Effector memory CD8-positive, alpha-beta T cell (primary cell): ENCODE results near the gene GID8.
A peak's percentile ranks its signal among the peaks of the same experiment; 100 is the strongest.

Source experiments
- ATAC-seq: fragments of 150-1000 bp; cut with Tn5 transposase; replicated peaks from 2 replicates; pipeline ENCODE4 v1.10.0; 2021; ENCODE audit warnings: mild to moderate bottlenecking, moderate library complexity
- DNase-seq, 3 experiments: peaks; one replicate each; pipeline ENCODE4 v3.0.0; 2021
- H3K27ac Mint-ChIP-seq, 2 donors: one replicate each; pipeline ENCODE4 v1.8.0; 2022; ENCODE audit warnings: mild to moderate bottlenecking in 2 of 2, mixed read lengths in 2 of 2, moderate library complexity in 2 of 2
- H3K27me3 Mint-ChIP-seq, 2 donors: one replicate each; pipeline ENCODE4 v1.8.0; 2022; ENCODE audit warnings: mixed read lengths in 2 of 2
- H3K36me3 Mint-ChIP-seq: one replicate; pipeline ENCODE4 v1.8.0; 2022; ENCODE audit warnings: mild to moderate bottlenecking, moderate library complexity, mixed read lengths; ENCODE audit not compliant: insufficient read depth
- H3K4me1 Mint-ChIP-seq, 2 donors: one replicate each; pipeline ENCODE4 v1.8.0; 2022; ENCODE audit warnings: low read depth in 2 of 2, mixed read lengths in 2 of 2
- H3K4me3 Mint-ChIP-seq, 2 donors: one replicate each; pipeline ENCODE4 v1.8.0; 2022; ENCODE audit warnings: mild to moderate bottlenecking in 2 of 2, mixed read lengths in 2 of 2, moderate library complexity in 2 of 2
- H3K9me3 Mint-ChIP-seq, 2 donors: one replicate each; pipeline ENCODE4 v1.8.0; 2022; ENCODE audit warnings: mixed read lengths in 2 of 2

GID8 gene

DNA sequence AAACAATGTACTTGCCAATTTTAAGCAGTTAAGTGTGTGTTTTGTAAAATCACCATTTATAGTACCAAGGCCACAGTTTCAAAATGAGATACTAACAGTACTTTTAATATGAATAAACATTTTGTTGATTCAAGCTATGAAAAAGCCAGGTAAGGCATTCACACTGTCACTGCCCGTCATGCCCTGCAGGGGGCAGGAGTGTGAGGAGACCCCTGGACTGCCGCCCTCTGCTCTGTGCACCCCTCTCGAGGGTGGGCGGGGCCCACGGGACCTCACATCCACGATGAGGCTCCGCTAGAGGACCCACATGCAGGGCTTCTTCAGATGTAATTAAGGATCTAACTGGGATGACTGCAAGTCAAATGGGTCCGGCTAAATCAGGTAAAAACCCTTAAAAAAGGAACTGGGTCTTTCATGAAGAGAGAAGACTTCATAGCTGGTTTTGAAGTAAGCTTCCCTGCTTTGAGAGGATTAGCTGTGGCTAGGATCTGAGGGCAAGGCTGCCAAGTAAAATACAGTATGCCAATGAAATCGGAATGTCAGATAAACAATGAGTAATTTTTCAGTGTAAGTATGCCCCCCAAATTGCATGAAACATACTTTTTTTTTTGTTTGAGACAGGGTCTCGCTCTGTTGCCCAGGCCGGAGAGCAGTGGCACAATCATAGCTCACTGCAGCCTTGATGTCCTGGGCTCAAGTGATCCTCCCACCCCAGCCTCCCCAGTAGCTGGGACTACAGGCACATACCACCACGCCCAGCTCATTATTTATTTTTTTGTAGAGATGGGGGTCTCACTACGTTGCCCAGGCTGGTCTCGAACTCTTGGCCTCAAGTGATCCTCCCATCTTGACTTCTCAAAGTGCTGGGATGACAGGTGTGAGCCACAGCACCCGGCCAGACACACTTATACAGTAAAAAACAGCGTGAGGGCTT is 30.3 kb upstream of the GID8 start:
- no peak overlapping the region for H3K4me3 Mint-ChIP-seq
- peaks cover 12 to 22% of the 10 kb centered on the region in 2 donors for H3K4me1 Mint-ChIP-seq
- peak; percentile 76 for ATAC-seq
- H3K27me3 Mint-ChIP-seq = no peaks in the 10 kb centered on the region
- H3K9me3 Mint-ChIP-seq = no peaks in the 10 kb centered on the region
- H3K36me3 Mint-ChIP-seq = peaks cover 92% of the 10 kb centered on the region
- peak overlapping the region; percentile 41 to 79 for H3K27ac Mint-ChIP-seq
- DNase-seq = peak in 2 of 3 experiments; percentile 35 to 36

DNA sequence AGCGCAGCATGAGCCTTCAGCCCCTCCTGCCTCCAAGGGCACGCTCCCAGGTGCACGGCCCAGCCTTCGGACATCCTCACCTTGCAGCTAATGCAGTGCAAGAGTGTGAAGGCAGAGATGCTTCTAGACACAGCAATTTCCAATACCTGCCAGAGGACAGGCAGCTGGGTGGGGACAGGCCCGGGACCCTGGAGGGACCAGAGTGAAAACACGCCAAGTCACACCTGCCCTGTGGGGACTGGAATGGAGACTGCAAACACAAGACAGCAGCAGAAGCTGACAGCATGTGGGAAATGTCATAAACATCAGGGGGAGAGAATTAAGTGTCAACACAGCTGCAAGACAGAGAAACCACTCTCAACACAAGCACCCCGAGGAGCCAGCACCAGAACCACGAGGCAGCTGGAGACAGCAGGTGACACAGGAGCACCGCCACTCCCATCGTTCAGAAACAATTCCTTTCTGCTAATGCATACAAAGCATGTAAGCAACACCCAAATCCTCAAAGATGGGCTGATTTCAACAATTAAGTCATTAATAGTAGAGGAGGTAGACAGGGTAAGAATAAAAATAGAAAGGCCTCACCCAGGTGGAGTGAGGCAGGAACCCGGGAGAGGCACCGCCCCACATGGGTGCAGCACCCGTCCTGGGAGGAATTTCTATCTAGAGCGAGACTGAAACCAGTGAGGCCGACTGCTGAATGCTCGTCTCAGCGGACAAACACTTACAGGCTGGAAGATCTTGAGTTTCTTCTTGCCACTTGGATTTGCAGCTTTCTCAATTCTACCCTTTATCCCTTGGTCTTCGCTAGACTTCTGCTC is 28.8 kb upstream of the GID8 start:
- ATAC-seq (no peak), DNase-seq (no peak)
- Mint-ChIP-seq H3K9me3 (no peaks in the 10 kb centered on the region), H3K4me1 (peaks cover 20 to 30% of the 10 kb centered on the region in 2 donors), H3K36me3 (peaks cover 91% of the 10 kb centered on the region), H3K4me3 (no peak overlapping the region), H3K27ac (peak overlapping the region in 1 of 2 donors; percentile 81), H3K27me3 (no peaks in the 10 kb centered on the region)

DNA sequence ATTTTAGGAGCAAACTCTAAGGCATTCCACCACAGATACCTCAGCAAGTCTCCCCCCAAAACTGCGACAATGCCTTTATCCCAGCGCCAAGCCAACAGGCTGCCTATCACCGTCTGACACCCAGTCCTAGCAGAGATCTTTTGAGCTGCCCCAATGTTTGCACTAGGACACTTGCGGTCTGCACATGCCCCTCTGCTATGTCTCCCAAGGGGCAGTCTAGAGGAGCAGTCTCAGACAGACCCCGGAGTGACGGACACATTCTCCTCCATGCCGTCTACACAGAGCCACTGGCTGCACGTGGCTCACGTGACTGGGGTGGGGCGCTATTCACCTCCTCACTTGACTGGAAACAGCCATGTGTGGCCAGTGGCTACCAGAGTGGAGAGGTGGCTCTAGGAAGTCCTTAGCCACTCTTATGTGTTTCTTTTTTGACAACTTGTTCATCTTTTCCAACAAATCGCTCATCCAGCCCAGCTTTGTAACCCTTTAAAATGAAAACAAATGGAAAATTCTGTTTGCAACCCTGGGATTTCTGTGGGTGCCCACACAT is 27.7 kb upstream of the GID8 start:
- Mint-ChIP-seq H3K4me3 (no peak overlapping the region), H3K4me1 (peaks cover 26 to 36% of the 10 kb centered on the region in 2 donors), H3K9me3 (no peaks in the 10 kb centered on the region), H3K36me3 (peaks cover 82% of the 10 kb centered on the region), H3K27me3 (no peaks in the 10 kb centered on the region), H3K27ac (peak overlapping the region; percentile 77 to 81)
- ATAC-seq (no peak), DNase-seq (no peak)

GRCh38 chr20:62910777-62911497 is 27.0 kb upstream of the GID8 start:
- Mint-ChIP-seq H3K36me3 (peaks cover 79% of the 10 kb centered on the region), H3K4me3 (peak overlapping the region in 1 of 2 donors; percentile 33), H3K4me1 (peaks cover 29 to 41% of the 10 kb centered on the region in 2 donors), H3K9me3 (no peaks in the 10 kb centered on the region), H3K27ac (peak overlapping the region in 1 of 2 donors; percentile 81), H3K27me3 (no peaks in the 10 kb centered on the region)
- no peak for DNase-seq
- ATAC-seq = no peak

GRCh38 chr20:62911701-62912280 is 26.2 kb upstream of the GID8 start:
- DNase-seq (no peak), ATAC-seq (no peak)
- Mint-ChIP-seq H3K36me3 (peaks cover 71% of the 10 kb centered on the region), H3K27me3 (no peaks in the 10 kb centered on the region), H3K27ac (peak overlapping the region in 1 of 2 donors; percentile 15), H3K9me3 (no peaks in the 10 kb centered on the region), H3K4me3 (no peak overlapping the region), H3K4me1 (peaks cover 33 to 46% of the 10 kb centered on the region in 2 donors)

GRCh38 chr20:62913043-62913630 is 24.8 kb upstream of the GID8 start:
- peaks cover 59% of the 10 kb centered on the region for H3K36me3 Mint-ChIP-seq
- peak overlapping the region in 1 of 2 donors; percentile 33 for H3K4me3 Mint-ChIP-seq
- peaks cover 44 to 52% of the 10 kb centered on the region in 2 donors for H3K4me1 Mint-ChIP-seq
- ATAC-seq (no peak), DNase-seq (no peak)
- H3K9me3 Mint-ChIP-seq = no peaks in the 10 kb centered on the region
- H3K27me3 Mint-ChIP-seq = no peaks in the 10 kb centered on the region
- peak overlapping the region; percentile 41 to 79 for H3K27ac Mint-ChIP-seq

DNA sequence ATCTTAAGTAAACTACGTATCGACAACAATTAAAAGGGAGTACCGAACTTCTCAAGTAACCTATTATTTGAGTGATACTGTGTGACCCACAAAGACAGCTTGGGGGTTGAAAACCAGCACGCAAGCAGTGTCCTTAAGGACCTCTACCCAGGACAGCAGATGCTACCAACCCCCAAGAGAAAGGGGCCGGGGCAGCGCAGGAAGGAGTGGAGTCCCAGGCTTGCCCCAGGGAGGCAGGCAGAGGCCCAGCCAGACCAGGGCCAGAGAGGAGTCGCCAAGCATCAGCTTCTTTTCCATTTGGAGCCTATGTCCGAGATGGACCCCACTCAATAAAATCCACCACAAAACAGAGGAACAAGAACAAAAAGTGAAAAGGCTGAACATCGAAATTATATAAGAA is 23.5 kb upstream of the GID8 start:
- ATAC-seq (no peak), DNase-seq (no peak)
- peak overlapping the region in 1 of 2 donors; percentile 85 for H3K27ac Mint-ChIP-seq
- peaks cover 46% of the 10 kb centered on the region for H3K36me3 Mint-ChIP-seq
- no peak overlapping the region for H3K4me3 Mint-ChIP-seq
- no peaks in the 10 kb centered on the region for H3K27me3 Mint-ChIP-seq
- H3K9me3 Mint-ChIP-seq = no peaks in the 10 kb centered on the region
- H3K4me1 Mint-ChIP-seq = peaks cover 52 to 60% of the 10 kb centered on the region in 2 donors

DNA sequence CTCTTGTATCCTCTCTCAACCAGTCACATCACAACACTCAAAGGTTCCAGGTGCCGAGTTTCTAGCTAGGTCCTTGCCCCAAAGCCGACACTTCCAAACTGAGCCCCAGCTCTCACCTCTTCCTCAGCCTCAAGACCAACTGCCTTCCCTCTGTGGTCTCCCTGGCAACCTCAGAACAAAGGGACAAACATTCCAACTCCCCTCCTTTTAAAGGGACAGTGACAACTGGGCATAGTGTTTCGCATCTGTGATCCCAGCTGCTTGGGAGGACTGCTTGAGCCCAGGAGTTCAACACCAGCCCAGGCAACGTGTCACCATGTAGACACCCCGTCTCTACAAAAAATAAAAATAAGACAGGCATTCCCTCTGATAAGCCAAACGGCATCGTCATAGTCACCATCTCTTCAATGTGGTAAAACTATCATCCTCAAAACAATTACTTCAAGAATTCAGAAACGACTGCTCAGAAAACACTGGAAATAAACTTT is 22.9 kb upstream of the GID8 start:
- ATAC-seq (peak; percentile 17), DNase-seq (no peak)
- H3K27ac Mint-ChIP-seq = peak overlapping the region; percentile 76 to 85
- peaks cover 57 to 63% of the 10 kb centered on the region in 2 donors for H3K4me1 Mint-ChIP-seq
- H3K4me3 Mint-ChIP-seq = peak overlapping the region; percentile 39 to 65
- no peaks in the 10 kb centered on the region for H3K27me3 Mint-ChIP-seq
- H3K36me3 Mint-ChIP-seq = peaks cover 40% of the 10 kb centered on the region
- no peaks in the 10 kb centered on the region for H3K9me3 Mint-ChIP-seq

- no peak overlapping the region for H3K27ac Mint-ChIP-seq
- H3K9me3 Mint-ChIP-seq = no peaks in the 10 kb centered on the region
- peaks cover 26% of the 10 kb centered on the region for H3K36me3 Mint-ChIP-seq
- H3K27me3 Mint-ChIP-seq = no peaks in the 10 kb centered on the region
- H3K4me1 Mint-ChIP-seq = peaks cover 62 to 73% of the 10 kb centered on the region in 2 donors
- no peak for ATAC-seq
- no peak for DNase-seq
- H3K4me3 Mint-ChIP-seq = peak overlapping the region; percentile 61 to 88
Measured at GRCh38 chr20:62916703-62917476, 21.1 kb upstream of the GID8 start.

DNA sequence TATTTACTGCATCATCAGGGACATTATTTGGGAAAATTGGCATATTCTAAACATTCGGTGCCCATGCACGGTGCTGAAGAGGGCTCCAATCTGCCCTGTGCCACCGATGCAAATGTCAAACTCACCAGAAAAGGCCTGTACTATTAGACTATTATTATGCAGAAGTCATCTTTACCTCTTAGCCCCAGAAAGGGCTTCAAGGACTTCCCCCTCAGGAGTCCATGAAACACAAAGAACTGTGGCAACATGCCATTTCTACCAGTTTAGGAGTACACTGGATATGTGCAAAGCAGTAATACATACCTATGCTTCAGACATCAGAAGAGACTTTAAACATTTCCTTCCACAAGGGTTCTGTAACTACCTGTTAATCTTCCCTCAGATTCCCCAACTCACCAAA is 20.2 kb upstream of the GID8 start:
- DNase-seq (no peak), ATAC-seq (no peak)
- Mint-ChIP-seq H3K4me1 (peaks cover 70 to 81% of the 10 kb centered on the region in 2 donors), H3K27me3 (no peaks in the 10 kb centered on the region), H3K9me3 (no peaks in the 10 kb centered on the region), H3K27ac (peak overlapping the region; percentile 56 to 92), H3K4me3 (peak overlapping the region; percentile 88 to 90), H3K36me3 (peaks cover 22% of the 10 kb centered on the region)

- H3K36me3 Mint-ChIP-seq = peaks cover 19% of the 10 kb centered on the region
- H3K27me3 Mint-ChIP-seq = no peaks in the 10 kb centered on the region
- ATAC-seq (no peak), DNase-seq (no peak)
- H3K4me1 Mint-ChIP-seq = peaks cover 70 to 84% of the 10 kb centered on the region in 2 donors
- H3K4me3 Mint-ChIP-seq = peak overlapping the region; percentile 88 to 90
- H3K27ac Mint-ChIP-seq = peak overlapping the region; percentile 56 to 92
- H3K9me3 Mint-ChIP-seq = no peaks in the 10 kb centered on the region
Measured at GRCh38 chr20:62918147-62918546, 19.8 kb upstream of the GID8 start.
